Measurements from ENCODE around the gene UBE2L6.

Gene UBE2L6

DNA sequence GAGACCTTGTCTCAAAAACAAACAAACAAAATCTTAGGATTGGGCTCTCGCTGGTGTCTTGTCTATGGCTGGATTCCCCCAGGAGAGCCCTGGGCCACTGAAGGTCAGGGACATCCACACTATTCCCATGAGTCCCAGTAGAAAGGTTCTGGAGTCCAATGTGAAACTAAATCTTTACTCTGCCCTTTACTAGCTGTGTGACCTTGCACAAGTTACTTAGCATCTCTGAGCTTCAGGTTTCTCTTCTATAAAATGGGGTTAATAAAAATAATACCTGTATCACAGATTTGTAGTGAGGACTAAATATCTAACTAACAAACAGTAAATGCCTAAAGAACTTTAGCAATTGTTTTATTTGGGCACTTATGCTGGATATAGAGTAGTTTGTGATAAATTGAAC, 61.0 kb downstream of the UBE2L6 start:
- no peak for TF ChIP-seq ZFX (IDR thresholded peaks at IDR 0.05; ENCODE audit: borderline replicate concordance)
- TF ChIP-seq, protein P1, sequence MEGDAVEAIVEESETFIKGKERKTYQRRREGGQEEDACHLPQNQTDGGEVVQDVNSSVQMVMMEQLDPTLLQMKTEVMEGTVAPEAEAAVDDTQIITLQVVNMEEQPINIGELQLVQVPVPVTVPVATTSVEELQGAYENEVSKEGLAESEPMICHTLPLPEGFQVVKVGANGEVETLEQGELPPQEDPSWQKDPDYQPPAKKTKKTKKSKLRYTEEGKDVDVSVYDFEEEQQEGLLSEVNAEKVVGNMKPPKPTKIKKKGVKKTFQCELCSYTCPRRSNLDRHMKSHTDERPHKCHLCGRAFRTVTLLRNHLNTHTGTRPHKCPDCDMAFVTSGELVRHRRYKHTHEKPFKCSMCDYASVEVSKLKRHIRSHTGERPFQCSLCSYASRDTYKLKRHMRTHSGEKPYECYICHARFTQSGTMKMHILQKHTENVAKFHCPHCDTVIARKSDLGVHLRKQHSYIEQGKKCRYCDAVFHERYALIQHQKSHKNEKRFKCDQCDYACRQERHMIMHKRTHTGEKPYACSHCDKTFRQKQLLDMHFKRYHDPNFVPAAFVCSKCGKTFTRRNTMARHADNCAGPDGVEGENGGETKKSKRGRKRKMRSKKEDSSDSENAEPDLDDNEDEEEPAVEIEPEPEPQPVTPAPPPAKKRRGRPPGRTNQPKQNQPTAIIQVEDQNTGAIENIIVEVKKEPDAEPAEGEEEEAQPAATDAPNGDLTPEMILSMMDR (IDR thresholded peaks at IDR 0.05): no peak
- no peak overlapping the region for H3K27ac ChIP-seq

- H3K27ac ChIP-seq: no peak overlapping the region
- TF ChIP-seq, protein P1 (IDR thresholded peaks at IDR 0.05): no peak
- TF ChIP-seq ZFX (IDR thresholded peaks at IDR 0.05; ENCODE audit: borderline replicate concordance): no peak
Measured at GRCh38 chr11:57504511-57504910, 63.0 kb downstream of the UBE2L6 start.

GRCh38 chr11:57502870-57503269, 64.6 kb downstream of the UBE2L6 start:
- peak overlapping the region; percentile 51 for H3K27ac ChIP-seq
- TF ChIP-seq ZFX (IDR thresholded peaks at IDR 0.05; ENCODE audit: borderline replicate concordance): no peak
- TF ChIP-seq, protein P1 (IDR thresholded peaks at IDR 0.05): no peak

DNA sequence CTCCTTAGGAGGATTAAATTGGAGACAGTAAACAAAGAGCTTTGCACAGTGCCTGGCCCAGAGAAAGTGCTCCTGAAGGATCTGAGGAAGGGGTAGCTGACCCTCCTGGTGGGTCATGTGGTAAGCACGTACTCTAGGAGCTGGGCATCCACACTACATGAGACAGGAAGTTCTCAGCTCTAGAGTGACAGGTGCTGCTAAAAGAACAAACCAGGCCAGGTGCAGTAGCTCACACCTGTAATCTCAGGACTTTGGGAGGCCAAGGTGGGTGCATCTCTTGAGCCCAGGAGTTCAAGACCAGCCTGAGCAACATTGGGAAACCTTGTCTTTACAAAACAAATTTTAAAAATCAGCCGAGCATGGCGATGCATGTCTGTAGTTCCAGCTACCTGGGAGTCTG, 65.1 kb downstream of the UBE2L6 start:
- H3K27ac ChIP-seq: peak overlapping the region; percentile 51
- TF ChIP-seq, protein P1 (IDR thresholded peaks at IDR 0.05): no peak
- TF ChIP-seq ZFX (IDR thresholded peaks at IDR 0.05; ENCODE audit: borderline replicate concordance): no peak

DNA sequence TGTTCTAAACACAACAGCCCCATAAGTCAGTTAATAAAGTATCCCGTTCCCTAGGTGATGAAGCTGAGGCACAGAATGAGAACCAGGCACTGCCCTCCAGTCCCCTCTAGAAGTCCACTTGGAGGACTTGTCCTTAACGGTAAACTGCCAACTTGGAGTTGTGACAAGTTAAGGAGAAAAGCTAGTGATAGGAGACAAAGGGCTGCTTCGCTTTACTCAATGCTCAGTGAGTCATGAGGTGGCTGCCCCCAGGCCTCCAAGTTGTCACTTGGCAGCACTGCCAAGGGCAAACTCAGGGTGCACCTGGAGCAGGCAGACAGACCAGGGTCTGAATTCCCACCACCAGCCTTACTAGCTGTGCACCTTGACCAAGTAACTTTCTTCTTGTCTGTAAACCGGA, 65.5 kb downstream of the UBE2L6 start:
- TF ChIP-seq ZFX (IDR thresholded peaks at IDR 0.05; ENCODE audit: borderline replicate concordance): no peak
- TF ChIP-seq, protein P1 (IDR thresholded peaks at IDR 0.05): no peak
- peak overlapping the region; percentile 51 for H3K27ac ChIP-seq
